Esophagus squamous epithelium (tissue), 4 donors: Measurements from ENCODE around the gene RGS8.

Experiments used
- POLR2A ChIP-seq, 4 donors: fragments of 450-650 bp; IDR thresholded peaks; one replicate each; pipeline ENCODE4 v1.6.1; 2017; ENCODE audit warnings: antibody characterized with exemption in 4 of 4, mild to moderate bottlenecking in 4 of 4, moderate library complexity in 3 of 4
- TF ChIP-seq, protein P1 (sequence below), 6 experiments: fragments of 450-650 bp in 4 of 6; fragments of 200-600 bp in 2 of 6; sonication (generic) in 2 of 6; IDR thresholded peaks; one replicate each; pipeline ENCODE4 v1.5.1; 2016 to 2019; ENCODE audit warnings: antibody characterized with exemption in 6 of 6, mild to moderate bottlenecking in 4 of 6, moderate library complexity in 4 of 6

DNA sequence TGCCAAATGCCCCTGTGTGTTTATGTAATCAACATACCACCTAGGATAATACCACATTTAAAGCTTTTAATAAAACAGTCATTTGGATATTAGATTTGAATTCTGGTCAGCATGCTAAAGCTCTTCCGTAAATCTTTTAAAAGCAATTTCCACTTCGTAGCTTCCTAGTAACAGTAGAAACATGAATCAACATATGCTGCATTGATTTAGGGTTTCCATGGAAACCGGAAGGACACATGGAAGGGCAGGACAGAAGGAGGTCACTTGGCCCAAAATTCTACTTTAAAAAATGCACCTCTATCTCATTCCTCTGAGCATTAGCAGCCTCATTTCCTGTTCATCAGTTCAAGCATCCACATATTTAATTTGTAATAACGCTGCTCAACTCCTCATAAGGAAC, 8.1 kb downstream of the RGS8 start:
- TF ChIP-seq, protein P1, sequence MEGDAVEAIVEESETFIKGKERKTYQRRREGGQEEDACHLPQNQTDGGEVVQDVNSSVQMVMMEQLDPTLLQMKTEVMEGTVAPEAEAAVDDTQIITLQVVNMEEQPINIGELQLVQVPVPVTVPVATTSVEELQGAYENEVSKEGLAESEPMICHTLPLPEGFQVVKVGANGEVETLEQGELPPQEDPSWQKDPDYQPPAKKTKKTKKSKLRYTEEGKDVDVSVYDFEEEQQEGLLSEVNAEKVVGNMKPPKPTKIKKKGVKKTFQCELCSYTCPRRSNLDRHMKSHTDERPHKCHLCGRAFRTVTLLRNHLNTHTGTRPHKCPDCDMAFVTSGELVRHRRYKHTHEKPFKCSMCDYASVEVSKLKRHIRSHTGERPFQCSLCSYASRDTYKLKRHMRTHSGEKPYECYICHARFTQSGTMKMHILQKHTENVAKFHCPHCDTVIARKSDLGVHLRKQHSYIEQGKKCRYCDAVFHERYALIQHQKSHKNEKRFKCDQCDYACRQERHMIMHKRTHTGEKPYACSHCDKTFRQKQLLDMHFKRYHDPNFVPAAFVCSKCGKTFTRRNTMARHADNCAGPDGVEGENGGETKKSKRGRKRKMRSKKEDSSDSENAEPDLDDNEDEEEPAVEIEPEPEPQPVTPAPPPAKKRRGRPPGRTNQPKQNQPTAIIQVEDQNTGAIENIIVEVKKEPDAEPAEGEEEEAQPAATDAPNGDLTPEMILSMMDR (IDR thresholded peaks at IDR 0.05): no peak
- no peak for TF ChIP-seq POLR2A (IDR thresholded peaks at IDR 0.05)
